Breast epithelium (tissue), 3 donors: ENCODE data around the gene PITPNM3.

ENCODE experiments used
- POLR2A ChIP-seq: fragments of 450-650 bp; IDR thresholded peaks from one replicate; pipeline ENCODE4 v1.6.1; 2016; ENCODE audit warnings: antibody characterized with exemption, mild to moderate bottlenecking, moderate library complexity
- POLR2AphosphoS5 ChIP-seq, 3 donors: sonication (generic); formaldehyde crosslinking; IDR thresholded peaks; one replicate each; pipeline ENCODE4 v1.6.1; 2017; ENCODE audit warnings: antibody characterized with exemption in 3 of 3

DNA sequence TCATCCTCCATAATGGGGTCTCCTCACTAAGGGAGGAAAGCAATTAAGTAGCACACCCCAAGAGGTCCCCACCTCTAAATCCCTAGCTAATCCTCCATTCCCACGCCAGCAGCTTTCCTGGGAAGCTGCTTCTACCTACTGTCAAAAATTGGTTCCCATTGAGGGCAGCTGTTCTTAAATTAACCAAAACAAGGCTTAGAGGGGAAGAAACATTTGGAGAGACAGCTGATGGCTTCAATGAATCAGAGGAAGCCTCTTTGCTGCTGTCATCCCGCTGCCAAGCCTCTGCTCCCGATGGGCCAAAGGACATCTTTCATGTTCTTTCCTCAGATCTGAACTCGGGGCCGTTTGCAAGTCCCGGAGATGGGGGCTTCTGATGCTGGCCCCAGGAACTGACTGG is 148.1 kb downstream of the PITPNM3 start:
- no peak for TF ChIP-seq POLR2AphosphoS5 (IDR thresholded peaks at IDR 0.05)
- TF ChIP-seq POLR2A, result no peak
